HG03469 (cell line): Measurements from ENCODE around the gene CREB3L1.
"Not testable (repeated sequence)": the region's sequence is repeated elsewhere in the genome, so short reads cannot be mapped to it uniquely, and the experiment has no call there.

Experiments used
- ATAC-seq: cut with Tn5 transposase; IDR thresholded peaks from one replicate; pipeline ENCODE4 v1.9.1; 2021; ENCODE audit warnings: mild to moderate bottlenecking, moderate library complexity, moderate number of reproducible peaks; ENCODE audit not compliant: unreplicated experiment

The CREB3L1 gene

DNA sequence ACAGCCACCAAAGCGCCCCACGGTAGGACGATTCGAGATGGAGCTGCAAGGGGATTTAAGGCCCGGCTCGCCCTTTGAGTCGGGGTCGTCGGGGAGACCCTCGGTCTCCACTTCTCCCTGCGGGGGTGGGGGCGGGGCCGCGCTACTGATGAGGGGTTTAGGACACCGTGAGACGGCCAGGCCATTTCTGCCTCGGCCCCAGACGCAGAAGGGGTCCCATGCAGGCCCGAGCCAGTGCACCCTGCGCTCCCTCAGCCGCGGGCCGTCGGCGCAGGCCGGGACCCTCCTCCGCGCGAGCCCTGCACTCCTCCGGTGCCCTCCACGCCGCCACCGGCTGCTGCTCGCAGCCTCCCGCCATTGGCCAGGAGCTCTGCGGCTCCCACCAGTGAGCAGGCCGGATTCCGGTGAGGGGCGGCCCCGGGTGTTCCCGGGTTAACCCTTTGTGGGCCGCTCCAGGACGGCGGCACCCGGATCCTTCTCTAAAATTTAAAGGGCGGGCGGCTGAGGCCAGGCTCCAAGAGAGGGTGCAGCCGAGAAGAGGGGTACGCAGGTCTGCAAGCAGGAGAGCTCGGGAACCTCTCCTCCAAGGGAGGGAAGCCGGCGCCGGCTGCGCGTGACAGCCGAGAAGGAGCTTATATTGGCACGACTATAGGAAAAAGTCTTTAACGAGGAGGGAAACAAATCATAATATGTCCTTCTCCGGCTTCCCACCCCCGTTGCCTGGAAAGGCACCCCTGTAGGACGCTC lies 18.0 kb downstream of the CREB3L1 start:
- peak; percentile 52 for ATAC-seq

DNA sequence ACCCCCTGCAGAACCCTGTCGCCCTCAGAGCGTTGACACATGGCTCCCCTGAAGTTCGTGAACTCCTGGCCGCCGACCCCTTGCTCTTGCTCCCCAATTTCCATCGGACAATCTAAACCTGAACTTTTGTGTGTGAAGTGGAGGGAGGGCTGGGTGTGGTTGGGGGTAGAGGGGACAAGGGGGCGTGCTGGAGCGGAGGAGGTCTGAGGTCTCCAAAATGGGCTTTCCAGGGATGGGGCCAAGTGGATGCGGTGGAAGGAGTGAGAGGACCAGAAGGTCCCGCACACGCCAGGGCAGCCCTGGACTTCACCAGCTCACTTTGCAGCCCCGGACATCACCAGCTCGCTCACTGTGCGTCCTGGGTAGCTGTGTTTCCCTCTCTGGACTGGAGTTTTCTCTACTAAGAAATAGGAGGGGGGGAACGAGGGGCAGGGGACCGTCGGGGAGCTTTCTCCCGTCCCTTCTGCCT lies 18.6 kb downstream of the CREB3L1 start:
- ATAC-seq: no peak

DNA sequence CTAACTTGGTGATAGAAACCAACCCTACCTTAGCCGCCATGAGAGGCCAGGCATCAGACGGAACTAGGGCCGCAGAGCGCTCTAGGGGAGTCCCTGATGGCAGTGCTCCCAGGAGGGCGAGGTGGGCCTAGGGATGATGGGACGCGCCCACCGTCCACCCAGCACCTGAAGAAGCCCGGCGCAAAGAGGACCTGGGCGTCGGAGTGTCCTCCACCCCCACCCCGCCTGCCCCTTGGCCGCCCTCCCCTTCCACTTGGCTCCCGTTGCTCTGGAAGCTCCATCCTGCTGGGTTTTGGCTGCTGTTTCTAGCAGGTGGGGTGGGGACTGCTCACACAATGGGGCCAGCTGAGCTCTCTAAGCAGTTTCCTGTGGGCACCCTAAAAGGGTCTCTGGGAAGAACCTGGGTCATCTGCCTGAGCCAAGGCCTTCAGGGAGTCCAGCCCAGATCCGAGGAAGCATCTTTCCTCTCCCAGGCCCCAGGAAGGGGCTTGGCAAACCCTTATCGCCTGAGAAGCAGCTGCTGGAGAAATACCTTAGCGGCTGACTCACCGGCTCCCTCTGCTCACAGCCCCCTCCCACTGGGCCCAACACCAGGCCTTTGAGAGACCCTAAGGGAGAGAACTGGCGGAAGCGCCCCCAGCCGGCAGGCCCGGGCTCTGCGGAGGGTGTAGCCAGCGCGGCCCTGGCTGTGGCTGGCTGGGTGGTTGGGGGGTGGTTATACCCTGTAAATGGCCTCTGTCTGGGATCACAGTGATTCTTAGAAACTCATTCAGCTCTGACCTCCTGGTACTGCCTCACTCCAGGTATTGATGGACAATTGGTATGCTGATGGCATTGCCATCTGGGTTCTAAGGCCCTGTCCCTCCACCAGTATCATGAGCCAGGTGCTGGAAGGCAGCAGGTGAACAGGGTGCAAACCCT lies 19.3 kb downstream of the CREB3L1 start:
- no peak for ATAC-seq

DNA sequence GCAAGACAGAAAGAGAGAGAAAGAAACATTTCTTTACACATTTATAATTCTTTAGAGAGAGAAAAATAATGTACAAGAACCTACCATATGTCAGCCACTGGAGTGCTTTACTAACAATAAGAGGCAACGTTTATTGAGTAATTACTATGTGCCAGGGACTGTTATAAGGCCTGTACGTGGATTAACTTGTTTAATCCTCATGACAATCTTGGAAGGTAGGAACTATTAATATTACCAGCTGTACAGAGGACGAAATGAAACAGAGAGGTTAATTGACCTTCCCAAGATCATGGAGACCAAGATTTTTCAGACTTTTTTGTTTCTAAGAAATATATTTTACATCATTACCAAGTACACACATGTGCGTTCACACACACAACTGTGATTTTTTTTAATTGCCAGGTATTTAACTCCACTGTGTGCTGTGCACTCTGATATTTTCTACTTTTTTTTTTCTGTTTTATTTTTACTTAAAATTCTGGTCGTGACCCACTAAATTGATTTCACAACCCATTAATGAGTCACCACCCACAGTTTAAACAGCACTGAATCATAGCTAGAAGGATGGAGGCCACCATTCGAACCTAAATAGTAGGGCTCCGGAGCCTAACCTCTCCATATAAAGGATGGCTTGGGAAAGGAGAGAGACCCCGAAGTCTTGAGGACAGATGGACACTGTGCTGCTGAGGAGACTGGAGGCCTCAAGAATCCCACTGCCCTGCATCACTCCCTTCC lies 21.4 kb downstream of the CREB3L1 start:
- ATAC-seq: no peak

DNA sequence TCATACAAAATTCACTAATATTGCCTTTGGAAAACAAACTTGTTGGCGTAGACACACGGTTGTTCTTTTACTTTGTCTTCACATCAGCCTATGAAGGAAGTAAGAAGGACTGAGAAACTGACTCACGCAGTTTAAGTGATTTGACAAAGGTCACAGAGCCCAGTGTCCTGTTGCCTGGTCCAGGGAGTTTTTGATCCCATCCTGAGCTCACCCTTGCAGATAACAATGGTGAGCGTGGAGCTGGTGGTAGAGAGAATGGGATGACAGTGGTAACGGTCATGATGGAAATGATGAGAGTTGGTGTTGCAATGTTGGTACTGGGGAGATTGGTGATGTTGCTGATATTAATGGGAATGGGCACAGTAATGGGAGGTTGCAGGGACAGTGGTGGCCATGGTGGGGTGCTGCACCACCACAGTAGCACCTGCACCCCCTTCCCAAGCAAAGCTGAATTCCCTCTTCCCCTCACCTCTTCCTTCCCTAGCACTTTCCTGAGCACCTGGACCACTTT lies 22.0 kb downstream of the CREB3L1 start:
- ATAC-seq: no peak

DNA sequence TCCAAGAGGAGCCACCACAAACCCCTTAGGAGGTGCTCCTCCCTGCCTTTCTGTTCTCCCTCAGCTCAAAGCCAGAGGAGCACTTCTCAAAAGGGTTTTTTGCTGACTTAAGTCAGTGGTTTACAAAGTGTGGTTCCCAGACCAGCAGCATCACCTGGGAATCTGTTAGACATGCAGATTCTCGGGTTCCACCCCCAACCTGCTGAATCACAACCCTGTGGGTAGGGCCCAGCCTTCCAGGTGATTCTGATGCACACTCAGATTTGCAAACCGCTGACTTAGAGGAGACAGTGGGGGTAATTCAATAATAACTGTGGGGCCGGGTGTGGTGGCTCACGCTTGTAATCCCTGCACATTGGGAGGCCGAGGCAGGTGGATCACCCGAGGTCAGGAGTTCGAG lies 22.8 kb downstream of the CREB3L1 start:
- no peak for ATAC-seq

DNA sequence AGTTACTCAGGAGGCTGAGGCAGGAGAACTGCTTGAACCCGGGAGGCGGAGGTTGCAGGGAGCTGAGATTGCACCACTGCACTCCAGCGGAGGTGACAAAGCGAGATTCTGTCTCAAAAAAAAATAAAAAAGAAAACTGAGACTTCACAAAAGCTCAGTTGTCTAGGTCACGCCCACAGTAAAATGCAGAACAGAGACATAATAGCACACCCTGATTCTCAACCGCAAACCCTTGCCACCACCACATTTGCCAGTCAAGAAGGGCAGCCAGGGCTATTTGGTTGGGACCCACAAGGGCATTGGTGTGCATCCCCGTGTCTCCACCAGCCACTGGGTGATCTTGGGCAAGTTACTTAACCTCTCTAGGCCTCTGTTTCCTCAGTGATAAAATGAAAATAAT lies 25.4 kb downstream of the CREB3L1 start:
- peak; percentile 64 for ATAC-seq

DNA sequence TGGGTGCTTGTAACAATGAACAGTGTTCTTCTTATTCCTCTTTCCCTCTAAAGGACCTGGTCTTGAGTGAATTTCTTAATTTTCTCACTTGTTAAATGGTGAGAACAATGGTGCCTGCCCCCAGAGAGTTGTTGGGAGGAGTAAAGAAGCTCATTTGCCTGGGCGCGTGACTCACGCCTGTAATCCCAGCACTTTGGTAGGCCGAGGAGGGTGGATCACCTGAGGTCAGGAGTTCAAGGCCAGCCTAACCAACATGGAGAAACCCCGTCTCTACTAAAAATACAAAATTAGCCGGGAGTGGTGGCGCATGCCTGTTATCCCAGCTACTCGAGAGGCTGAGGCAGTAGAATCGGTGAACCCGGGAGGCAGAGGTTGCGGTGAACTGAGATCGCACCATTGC lies 26.6 kb downstream of the CREB3L1 start:
- ATAC-seq: not testable (repeated sequence)

DNA sequence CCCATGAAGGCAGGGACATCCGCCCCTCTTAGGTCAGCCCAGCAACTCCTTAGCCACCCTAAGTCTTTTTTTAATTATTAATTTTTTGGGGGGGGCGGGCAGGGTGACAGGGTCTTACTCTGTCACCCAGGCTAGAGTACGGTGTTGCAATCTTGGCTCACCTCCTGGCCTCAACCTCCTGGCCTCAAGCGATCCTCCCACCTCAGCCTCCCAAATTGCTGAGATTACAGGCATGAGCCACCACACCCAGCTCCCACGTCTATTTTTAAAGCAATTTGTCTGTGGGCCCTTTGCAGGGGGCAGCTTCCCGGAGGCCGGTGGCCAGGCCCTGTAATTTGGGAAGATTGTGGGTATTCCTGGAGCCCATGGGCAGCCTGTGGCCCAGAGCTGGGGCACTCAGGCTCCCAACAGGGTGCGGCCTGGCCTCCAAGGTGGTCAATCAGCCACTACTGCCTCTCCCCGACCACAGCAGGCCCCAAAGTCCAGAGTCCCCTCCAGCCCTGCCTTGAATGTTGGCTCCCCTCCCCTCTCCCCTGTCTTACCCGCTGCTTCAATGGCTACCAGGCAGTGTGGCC lies 27.2 kb downstream of the CREB3L1 start:
- no peak for ATAC-seq

DNA sequence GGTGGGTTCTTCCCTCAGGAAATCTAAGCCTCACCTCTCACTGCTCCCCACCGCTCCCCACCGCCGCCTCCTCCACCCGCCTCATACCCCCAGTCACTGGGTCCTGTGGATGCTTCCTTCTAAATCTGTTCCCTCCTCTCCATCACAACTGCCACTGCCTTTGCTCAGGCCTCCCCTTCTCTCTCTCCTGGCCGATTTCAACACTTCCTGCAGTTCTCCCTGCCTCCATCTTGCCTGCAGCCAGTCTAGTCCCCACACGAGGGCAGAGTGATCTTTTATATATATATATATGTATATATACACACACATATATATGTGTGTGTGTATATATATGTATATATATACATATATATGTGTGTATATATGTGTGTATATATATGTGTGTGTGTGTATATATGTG lies 27.8 kb downstream of the CREB3L1 start:
- ATAC-seq: no peak

DNA sequence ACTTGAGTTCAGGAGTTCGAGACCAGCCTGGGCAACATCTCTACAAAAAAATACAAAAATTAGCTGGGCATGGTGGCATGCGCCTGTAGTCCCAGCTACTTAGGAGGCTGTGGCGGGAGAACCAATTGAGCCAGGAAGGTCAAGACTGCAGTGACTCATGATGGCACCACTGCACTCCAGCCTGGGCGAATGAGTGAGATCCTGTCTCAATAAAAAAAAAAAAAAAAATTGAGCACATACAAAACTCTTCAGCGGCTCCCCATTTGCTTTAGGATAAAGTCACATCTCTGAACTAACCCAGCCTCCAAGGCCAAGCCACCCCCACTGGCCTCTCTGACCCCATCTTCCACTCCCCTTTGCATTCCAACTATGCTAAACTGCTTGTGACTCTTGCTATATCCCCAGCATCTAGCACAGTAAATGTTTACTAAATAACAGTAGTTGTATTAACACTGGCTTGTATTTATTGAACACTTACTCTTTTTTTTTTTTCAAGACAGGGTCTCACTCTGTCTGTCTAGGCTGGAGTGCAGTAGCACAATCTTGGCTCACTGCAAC lies 28.9 kb downstream of the CREB3L1 start:
- ATAC-seq: no peak

DNA sequence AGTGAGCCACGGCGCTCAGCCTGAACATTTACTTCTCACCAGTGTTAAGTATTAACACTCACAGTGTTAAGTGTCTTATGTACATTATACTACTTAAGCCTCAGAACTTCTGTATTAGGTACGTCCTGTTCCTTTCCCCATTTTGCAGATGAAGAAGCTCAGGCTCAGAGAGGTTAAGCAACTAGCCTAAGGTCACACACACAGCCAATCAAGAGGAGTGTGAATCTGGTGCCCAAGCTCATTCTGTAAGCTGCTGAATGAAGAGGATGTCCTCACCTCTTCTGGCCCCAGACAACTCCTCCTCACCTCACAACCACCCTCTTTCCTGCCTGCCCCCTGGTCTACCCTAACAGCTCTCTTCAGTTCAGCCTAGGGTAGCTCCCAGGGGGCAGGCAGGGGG lies 29.9 kb downstream of the CREB3L1 start:
- ATAC-seq: no peak

DNA sequence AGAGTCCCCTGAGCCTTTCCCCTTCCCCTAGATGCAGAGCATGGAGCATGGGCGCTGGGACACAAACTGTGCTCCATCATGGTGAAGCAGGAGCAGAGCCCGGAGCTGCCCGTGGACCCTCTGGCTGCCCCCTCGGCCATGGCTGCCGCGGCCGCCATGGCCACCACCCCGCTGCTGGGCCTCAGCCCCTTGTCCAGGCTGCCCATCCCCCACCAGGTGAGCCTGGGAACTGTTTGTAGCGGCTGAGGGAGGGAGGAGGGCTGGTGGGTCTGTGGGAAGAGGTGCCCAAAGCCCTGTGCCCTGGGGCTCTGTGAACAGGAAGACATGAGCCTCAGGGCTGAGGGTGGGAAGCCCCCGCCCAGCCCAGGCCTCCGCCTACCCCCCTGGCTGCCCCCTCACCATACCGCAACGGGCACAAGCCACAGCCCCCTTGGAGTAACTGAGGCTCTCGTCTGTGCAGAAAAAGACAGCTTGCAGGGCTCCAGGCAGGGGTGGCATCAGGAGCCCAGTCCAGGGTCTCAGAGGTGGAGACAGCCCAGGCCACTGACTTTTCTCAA lies 30.4 kb downstream of the CREB3L1 start:
- no peak for ATAC-seq

DNA sequence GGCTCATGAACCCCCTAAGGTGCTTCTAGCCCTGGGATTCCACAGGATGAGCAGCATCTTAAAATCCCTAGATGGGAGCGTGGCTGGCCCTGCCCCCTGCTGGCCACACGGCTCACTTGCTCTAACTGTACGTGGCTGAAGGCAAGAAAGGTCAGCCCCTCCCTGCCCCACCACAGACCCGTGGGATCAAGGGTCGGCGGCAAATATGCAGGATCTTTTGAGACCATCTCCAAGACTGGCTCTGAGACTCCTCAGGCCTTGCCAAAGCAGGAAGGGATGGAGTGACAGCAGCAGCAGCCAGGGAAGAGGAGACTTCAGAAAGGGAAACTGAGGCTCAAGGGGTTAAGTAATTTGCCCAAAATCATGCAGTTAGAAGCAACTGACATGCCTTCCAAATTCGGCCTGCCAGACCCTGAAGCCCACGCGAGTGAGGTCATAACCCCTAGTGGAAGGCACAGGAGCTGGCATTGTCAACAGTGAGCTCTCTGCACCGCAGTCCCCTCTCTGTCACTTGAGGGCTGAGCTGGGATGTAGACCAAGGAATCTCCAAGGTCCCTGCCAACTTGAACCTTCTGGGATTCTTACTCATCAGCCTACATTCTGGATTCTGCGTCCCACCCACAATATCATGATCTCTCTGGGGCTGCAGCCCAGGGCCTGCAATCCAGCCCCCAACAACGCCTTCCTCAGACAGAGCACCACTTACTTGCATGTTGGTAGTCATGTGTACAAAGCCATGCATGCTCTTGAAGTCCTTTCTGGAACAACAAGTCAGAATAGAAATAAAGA lies 31.4 kb downstream of the CREB3L1 start:
- no peak for ATAC-seq

DNA sequence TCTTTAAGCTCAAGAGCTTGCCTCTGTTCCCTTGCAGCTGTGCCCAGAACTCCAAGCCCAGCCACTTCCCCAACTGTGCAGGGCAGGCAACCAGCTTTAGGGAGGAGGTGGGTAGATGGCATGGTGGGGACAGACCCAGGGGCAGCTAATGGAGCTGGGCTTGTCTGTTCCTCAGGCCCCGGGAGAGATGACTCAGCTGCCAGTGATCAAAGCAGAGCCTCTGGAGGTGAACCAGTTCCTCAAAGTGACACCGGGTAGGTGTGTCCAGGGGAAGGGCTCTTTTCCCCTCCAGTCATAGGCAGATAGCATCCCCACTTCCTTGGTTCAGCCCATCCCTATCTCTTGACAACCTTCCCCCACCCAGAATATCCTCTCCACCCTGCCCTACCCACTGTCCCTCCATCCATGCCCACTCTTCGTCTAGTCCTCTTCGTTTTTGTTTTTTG lies 32.4 kb downstream of the CREB3L1 start:
- peak; percentile 42 for ATAC-seq

DNA sequence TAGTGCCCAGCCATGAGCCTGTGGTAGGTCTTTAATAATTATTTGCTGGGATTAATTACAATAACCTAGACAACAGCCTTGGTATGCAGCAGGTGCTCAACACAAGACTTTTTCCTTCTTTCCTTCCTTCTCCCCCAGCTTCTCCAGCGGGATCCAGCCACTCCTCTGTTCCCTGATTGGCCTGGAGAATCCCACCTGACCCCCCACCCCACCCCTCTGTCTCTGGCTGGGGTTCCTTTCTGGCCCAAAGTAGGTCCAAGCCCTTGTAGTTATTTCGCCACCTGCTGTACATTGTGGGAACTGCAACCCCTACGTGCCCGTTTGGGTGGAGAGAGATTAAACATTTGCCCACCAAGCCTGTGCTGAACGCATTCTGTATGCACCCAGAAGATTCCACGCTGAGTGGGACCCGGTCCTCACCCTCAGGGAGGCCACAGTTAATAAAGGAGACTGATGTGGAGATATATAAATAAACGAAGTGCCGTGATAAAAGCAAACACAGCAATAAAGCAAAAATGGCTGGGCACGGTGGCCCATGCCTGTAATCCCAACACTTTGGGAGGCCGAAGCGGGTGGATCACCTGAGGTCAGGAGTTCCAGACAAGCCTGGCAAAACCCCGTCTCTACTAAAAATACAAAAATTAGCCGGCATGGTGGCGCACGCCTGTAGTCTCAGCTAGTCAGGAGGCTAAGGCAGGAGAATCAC lies 37.7 kb downstream of the CREB3L1 start:
- no peak for ATAC-seq

DNA sequence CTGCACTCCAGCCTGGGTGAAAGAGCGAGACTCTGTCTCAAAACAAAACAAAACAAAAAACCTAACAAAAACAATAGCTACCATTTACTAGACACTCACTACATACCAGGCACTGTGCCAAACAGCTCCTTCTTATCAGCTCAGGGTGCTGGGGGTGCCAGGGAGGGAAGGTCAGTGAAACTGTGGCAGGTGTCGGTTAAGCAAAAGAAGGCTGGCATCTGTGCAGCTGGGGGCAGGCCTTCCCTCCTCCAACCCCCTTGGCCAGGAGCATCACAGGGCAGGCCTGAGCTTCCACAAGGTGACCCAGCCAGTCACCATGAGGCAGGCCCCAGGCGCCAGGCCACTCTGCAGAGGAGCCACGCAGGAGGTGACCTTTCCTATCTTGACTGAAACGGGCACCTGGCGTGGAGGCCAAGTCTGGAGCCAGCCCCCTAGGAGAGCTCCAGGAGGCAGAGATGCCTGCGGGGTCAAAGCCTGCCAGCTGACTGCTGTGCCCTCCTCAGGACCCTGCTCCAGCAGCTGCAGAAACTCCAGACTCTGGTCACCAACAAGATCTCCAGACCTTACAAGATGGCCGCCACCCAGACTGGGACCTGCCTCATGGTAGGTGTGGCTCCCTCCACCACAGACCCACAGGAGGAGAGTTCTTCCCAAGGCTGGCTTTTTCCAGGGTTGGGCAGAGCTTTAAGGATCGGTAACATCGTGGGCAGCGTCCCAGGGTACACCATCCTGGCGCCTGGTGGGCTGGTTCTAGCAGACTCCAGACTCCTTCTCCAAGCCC lies 38.5 kb downstream of the CREB3L1 start:
- no peak for ATAC-seq

DNA sequence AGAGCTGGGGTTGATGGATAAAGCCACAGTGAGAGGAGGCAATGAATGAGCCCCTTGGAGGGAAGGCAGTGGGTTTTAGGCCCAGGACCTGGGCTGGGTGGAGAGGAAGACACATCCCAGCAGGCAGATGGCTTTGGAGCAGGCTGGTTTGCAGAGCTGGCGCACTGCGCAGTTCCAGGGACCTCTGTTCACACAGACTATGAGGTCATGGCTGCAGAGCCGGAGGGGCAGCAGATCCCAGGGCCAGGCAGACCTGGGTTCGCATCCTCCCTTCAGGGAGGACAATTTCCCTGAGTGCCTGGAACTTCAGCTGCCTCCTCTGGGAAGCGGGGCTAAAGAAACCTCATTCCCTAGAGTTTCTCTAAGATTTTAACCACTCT lies 41.6 kb downstream of the CREB3L1 start:
- no peak for ATAC-seq
